ENCODE results near the gene KCNN3.

The KCNN3 gene

GRCh38 chr1:154769193-154769895 is 100.7 kb downstream of the KCNN3 start:
- no peak for DNase-seq

- DNase-seq = no peak
Observed at GRCh38 chr1:154768456-154769125, 101.5 kb downstream of the KCNN3 start.

- DNase-seq = no peak
Observed at GRCh38 chr1:154767315-154768240, 102.5 kb downstream of the KCNN3 start.

- no peak for DNase-seq
Observed at GRCh38 chr1:154765970-154766369, 104.1 kb downstream of the KCNN3 start.

GRCh38 chr1:154764773-154765172 is 105.3 kb downstream of the KCNN3 start:
- no peak for DNase-seq

- DNase-seq = no peak
Observed at GRCh38 chr1:154764181-154764580, 105.9 kb downstream of the KCNN3 start.

- DNase-seq = peak; percentile 84
Observed at GRCh38 chr1:154760469-154760933, 109.6 kb downstream of the KCNN3 start.

- no peak for DNase-seq
Observed at GRCh38 chr1:154759793-154760192, 110.3 kb downstream of the KCNN3 start.

GRCh38 chr1:154759196-154759595 is 110.9 kb downstream of the KCNN3 start:
- DNase-seq = no peak

- no peak for DNase-seq
Observed at GRCh38 chr1:154758346-154758745, 111.7 kb downstream of the KCNN3 start.

- no peak for DNase-seq
Observed at GRCh38 chr1:154756793-154757548, 113.1 kb downstream of the KCNN3 start.

- no peak for DNase-seq
Observed at GRCh38 chr1:154755858-154756730, 114.0 kb downstream of the KCNN3 start.

GRCh38 chr1:154753426-154753825 is 116.7 kb downstream of the KCNN3 start:
- no peak for DNase-seq

- no peak for DNase-seq
Observed at GRCh38 chr1:154752273-154753030, 117.6 kb downstream of the KCNN3 start.

GRCh38 chr1:154751690-154752089 is 118.4 kb downstream of the KCNN3 start:
- DNase-seq = no peak

- no peak for DNase-seq
Observed at GRCh38 chr1:154750681-154751665, 119.1 kb downstream of the KCNN3 start.

GRCh38 chr1:154749078-154749760 is 120.9 kb downstream of the KCNN3 start:
- DNase-seq = no peak

GRCh38 chr1:154748405-154748775 is 121.7 kb downstream of the KCNN3 start:
- no peak for DNase-seq

Measured in retina (tissue), 1 donor.